K562 (cell line): ENCODE results near the gene DCUN1D4. TPM values are rescaled to one million over a fixed set of nuclear protein-coding genes. Genes with fewer than 3 reads are reported as not detected.

ENCODE experiments used
- ATAC-seq: fragments of 200-7000 bp; cut with Tn5 transposase; 3 replicates; pipeline ENCODE4 v1.9.1; 2020; ENCODE audit warnings: moderate library complexity
- BruUV-seq: library from RNA; stranded (reverse); fragments of 400-500 nt; replicated peaks from 2 replicates; lab custom pipeline; 2021; lab: Mats Ljungman, UMichigan
- CTCF ChIA-PET: fragments of 300-600 bp; formaldehyde crosslinking; extraction: SDS; loops from one replicate; lab custom pipeline; 2021; ENCODE audit warnings: low intra/inter-chr PET ratio; lab: Yijun Ruan, JAX
- POLR2A ChIA-PET: fragments of 300-600, 350-650 bp; sonication (Branson Sonifier 250); formaldehyde crosslinking; extraction: SDS; loops from one replicate; lab custom pipeline; 2021; ENCODE audit warnings: antibody characterized with exemption, inconsistent platforms; lab: Yijun Ruan, JAX
- DNase-seq, 4 experiments: peaks; one replicate each; pipeline versions ENCODE4 v3.0.0 to v3.0.0-alpha.2; 2011 to 2018; ENCODE audit warnings: low spot score in 3 of 4, mixed read lengths in 3 of 4; ENCODE audit errors: extremely low read depth in 1 of 4
- FAIRE-seq: peaks from 2 replicates; lab custom pipeline; 2011; peaks lifted over from hg19 to GRCh38; lab: Jason Lieb, UNC
- H2AFZ ChIP-seq: 2 replicates; pipeline ENCODE4 v1.6.0; 2011; ENCODE audit warnings: low read depth, low read length, control low read depth, inconsistent platforms
- H3K27ac ChIP-seq: fragments of 200-600 bp; 3 replicates; pipeline ENCODE4 v1.8.0; 2011; ENCODE audit warnings: low read depth, mild to moderate bottlenecking, control low read depth, inconsistent platforms, low read length, moderate library complexity, mixed read lengths; ENCODE audit errors: extremely low read depth
- H3K27me3 ChIP-seq, 2 experiments: fragments of 300-600 bp in 1 of 2; 2 replicates in 1 of 2; 3 replicates in 1 of 2; pipeline versions ENCODE4 v1.6.0 to v1.8.0; 2011; ENCODE audit warnings: inconsistent platforms in 2 of 2, low read length in 2 of 2, mild to moderate bottlenecking in 1 of 2, mixed read lengths in 1 of 2, moderate library complexity in 1 of 2; ENCODE audit not compliant: control insufficient read depth in 2 of 2, insufficient read depth in 2 of 2
- H3K36me3 ChIP-seq: fragments of 300-600 bp; 3 replicates; pipeline ENCODE4 v1.8.0; 2011; ENCODE audit warnings: mild to moderate bottlenecking, low read length, inconsistent platforms; ENCODE audit not compliant: control insufficient read depth, insufficient read depth
- H3K4me1 ChIP-seq, 2 experiments: fragments of 200-600 bp in 1 of 2; replicated peaks in 1 of 2; 2 replicates in 1 of 2; 3 replicates in 1 of 2; pipeline versions ENCODE4 v1.5.1 to v1.8.0; 2011; ENCODE audit warnings: inconsistent platforms in 2 of 2, low read length in 2 of 2, mild to moderate bottlenecking in 1 of 2, mixed read lengths in 1 of 2, moderate library complexity in 1 of 2; ENCODE audit not compliant: control insufficient read depth in 2 of 2, insufficient read depth in 2 of 2
- H3K4me2 ChIP-seq: 2 replicates; pipeline ENCODE4 v1.6.1; 2011; ENCODE audit warnings: low read length, control low read depth, inconsistent platforms, mixed read lengths; ENCODE audit not compliant: insufficient read depth
- H3K4me3 ChIP-seq: fragments of 200-600 bp; sonication (generic), shearing (Covaris generic); 2 replicates; pipeline ENCODE4 v1.5.1; 2016; ENCODE audit warnings: control low read depth, inconsistent platforms
- H3K79me2 ChIP-seq: fragments of 200-600 bp; 3 replicates; pipeline ENCODE4 v1.8.0; 2011; ENCODE audit warnings: low read length, inconsistent platforms; ENCODE audit not compliant: control insufficient read depth, insufficient read depth
- H3K9ac ChIP-seq, 2 experiments: 2 replicates each; pipeline versions ENCODE4 v1.6.0 to v1.6.1; 2011; ENCODE audit warnings: low read depth in 2 of 2, low read length in 2 of 2, control low read depth in 1 of 2, inconsistent platforms in 1 of 2, mild to moderate bottlenecking in 1 of 2, mixed read lengths in 1 of 2; ENCODE audit not compliant: insufficient read depth in 1 of 2
- H3K9me1 ChIP-seq: one replicate; pipeline ENCODE4 v1.6.0; 2011; ENCODE audit warnings: inconsistent platforms, mild to moderate bottlenecking, low read length, moderate library complexity; ENCODE audit not compliant: control insufficient read depth, insufficient read depth
- H3K9me3 ChIP-seq: replicated peaks from 2 replicates; pipeline ENCODE4 v1.5.1; 2011; ENCODE audit warnings: low read depth, low read length, inconsistent platforms; ENCODE audit not compliant: control insufficient read depth, insufficient read depth
- H4K20me1 ChIP-seq: replicated peaks from 2 replicates; pipeline ENCODE4 v1.6.1; 2011; ENCODE audit warnings: low read length, inconsistent platforms, mixed read lengths; ENCODE audit not compliant: control insufficient read depth, insufficient read depth
- JUNB ChIP-seq: fragments of 450-650 bp; formaldehyde crosslinking; conservative IDR thresholded peaks from 2 replicates; pipeline ENCODE4 v1.4.0; 2020; ENCODE audit warnings: mild to moderate bottlenecking
- SAFB2 ChIP-seq: fragments of 200-400 bp; formaldehyde crosslinking; IDR thresholded peaks from 2 replicates; pipeline ENCODE4 v1.6.1; 2018; ENCODE audit warnings: borderline replicate concordance, low read length, low read depth, moderate library complexity; ENCODE audit not compliant: severe bottlenecking
- ZBTB11 ChIP-seq, 3 experiments: fragments of 200-800 bp in 1 of 3; fragments of 250-450 bp in 1 of 3; fragments of 450-650 bp in 1 of 3; sonication (Bioruptor Pico) in 1 of 3; sonication (Bioruptor generic) in 1 of 3; formaldehyde crosslinking in 1 of 3; IDR thresholded peaks; 2 replicates each; pipeline versions ENCODE4 v1.6.1 to v1.8.0; 2016 to 2022; ENCODE audit warnings: mild to moderate bottlenecking in 2 of 3, missing genetic modification characterization in 2 of 3, missing compliant biosample characterization in 1 of 3, moderate library complexity in 1 of 3
- ZFP1 ChIP-seq: fragments of 450-650 bp; formaldehyde crosslinking; IDR thresholded peaks from 2 replicates; pipeline ENCODE4 v1.4.0; 2020; ENCODE audit warnings: mild to moderate bottlenecking, mixed read lengths
- ZNF644 ChIP-seq: fragments of 200-800 bp; sonication (Bioruptor generic); IDR thresholded peaks from 2 replicates; pipeline ENCODE4 v1.6.1; 2016; ENCODE audit warnings: low read depth, missing genetic modification characterization, missing compliant biosample characterization
- WGBS: fragments of 100-300 bp; shearing (Covaris generic); methylation state at CpG from one replicate; pipeline ENCODE4 v1.1.6; 2016; ENCODE audit warnings: low coverage, mixed read lengths; ENCODE audit not compliant: insufficient coverage; ENCODE audit errors: missing lambda C conversion rate; 5-methylcytosine and 5-hydroxymethylcytosine counted together
- in situ Hi-C: fragments of 300-500 bp; cut with MboI; formaldehyde crosslinking; loops from 4 replicates; pipeline ENCODE4 v1.15.0; 2018; ENCODE audit warnings: inconsistent platforms, mixed read lengths
- intact Hi-C: fragments of 100-400 bp; cut with micrococcal nuclease; formaldehyde crosslinking; loops from 2 replicates; pipeline ENCODE4 v1.14.2; 2022
- polyA plus RNA-seq, 8 experiments: library from polyadenylated mRNA; depleted of rRNA in 4 of 8; stranded (reverse) in 5 of 8; unstranded in 3 of 8; fragments of >200 nt; fragmentation: Nextera tagmentation in 2 of 8; fragmentation: Illumina TruSeq in 1 of 8; extraction: Ambion mirVana in 2 of 8; extraction: Trizol in 1 of 8; gene quantifications; 2 replicates each; pipeline versions ENCODE4 v1.2.1 to v1.2.3, GENCODE V29; 2011 to 2014; ENCODE audit warnings: inconsistent platforms in 1 of 8, missing spikeins in 1 of 8
- total RNA-seq, 7 experiments: library from RNA; depleted of rRNA in 6 of 7; stranded (reverse); fragments of >200 nt in 6 of 7; fragmentation: Illumina TruSeq in 2 of 7; extraction: Trizol in 2 of 7; gene quantifications; 2 replicates each; pipeline versions ENCODE4 v1.2.1 to v1.2.3, GENCODE V29; 2011 to 2021; ENCODE audit warnings: low replicate concordance in 1 of 7

The DCUN1D4 gene
- total and polyA plus RNA-seq, 9 of the 15 experiments (the other 6 are each of a cell fraction or from before 2014, with no cell fraction given), result 15.1 to 73.5 (median 23.0) TPM

GRCh38 chr4:51894059-51894645 is 51.2 kb downstream of the DCUN1D4 start (continued):
- no peak for TF ChIP-seq ZBTB11 (CRISPR knock-in tag; IDR thresholded peaks at IDR 0.05)
- TF ChIP-seq ZNF644, result no peak
- no peak for TF ChIP-seq ZFP1 (CRISPR knock-in tag)

- Histone ChIP-seq H3K9ac (no peak overlapping the region; a peak in 1 of 4 replicates), H4K20me1 (no peaks in the 10 kb centered on the region), H3K9me3 (no peaks in the 10 kb centered on the region), H3K4me1 (peaks cover 0 to 3% of the 10 kb centered on the region in 2 experiments; a peak in 2 of 5 replicates), H3K27me3 (no peaks in the 10 kb centered on the region), H3K9me1 (no peaks in the 10 kb centered on the region), H2AFZ (no peak overlapping the region), H3K4me3 (no peak overlapping the region), H3K79me2 (no peaks in the 10 kb centered on the region), H3K27ac (no peak overlapping the region), H3K4me2 (no peak overlapping the region), H3K36me3 (peaks cover 68% of the 10 kb centered on the region)
- no peak for DNase-seq
- 93% methylated on average over 2 of the region's 3 CpGs for whole genome bisulfite sequencing
- intact Hi-C loops (no loop called here), in situ Hi-C loops (no loop called here)
- ChIA-PET CTCF (no interaction called here), POLR2A (interaction anchor here (0.6 kb wide), 1 partner anchor 10 kb away, joined by 3 read pairs; no protein-coding TSS in a partner anchor)
- peak; percentile 53 for ATAC-seq
- no TSS peak for BruUV-seq
- FAIRE-seq, result no peak
- TF ChIP-seq SAFB2 (no peak), JUNB (CRISPR knock-in tag) (no peak)
These were observed 52.2 kb downstream of the DCUN1D4 start for GRCh38 chr4:51895158-51895557.
